Left lung (tissue), 10 donors: ENCODE results near the gene PAM16. TPM values are rescaled to one million over a fixed set of nuclear protein-coding genes. Genes with fewer than 3 reads are reported as not detected.

Experiments used
- ATAC-seq: fragments of 200-7000 bp; cut with Tn5 transposase; one replicate; pipeline ENCODE4 v1.9.1; 2020; ENCODE audit warnings: moderate library complexity
- DNase-seq, 4 donors: peaks; one replicate each; pipeline ENCODE4 v3.0.0-alpha.2; 2013 to 2020
- H3K27ac ChIP-seq, 2 donors: fragments of 200-600 bp; sonication (generic) in 1 of 2; one replicate each; pipeline versions ENCODE4 v1.5.0 to v1.8.0; 2020 to 2021
- H3K27me3 ChIP-seq, 2 donors: fragments of 200-600 bp; sonication (generic) in 1 of 2; one replicate each; pipeline versions ENCODE4 v1.5.0 to v1.8.0; 2020 to 2021
- H3K36me3 ChIP-seq, 2 donors: fragments of 200-600 bp; sonication (generic) in 1 of 2; one replicate each; pipeline versions ENCODE4 v1.5.0 to v1.8.0; 2020 to 2021
- H3K4me1 ChIP-seq, 2 donors: fragments of 200-600 bp; one replicate each; pipeline ENCODE4 v1.8.0; 2021
- H3K4me3 ChIP-seq, 2 donors: fragments of 200-600 bp; sonication (generic) in 1 of 2; one replicate each; pipeline versions ENCODE4 v1.5.0 to v1.8.0; 2020 to 2021; ENCODE audit warnings: mild to moderate bottlenecking in 1 of 2
- H3K9me3 ChIP-seq, 2 donors: fragments of 200-600 bp; sonication (generic) in 1 of 2; one replicate each; pipeline versions ENCODE4 v1.5.0 to v1.8.0; 2020 to 2021
- CTCF ChIP-seq, 2 donors: fragments of 200-600 bp; sonication (generic) in 1 of 2; IDR thresholded peaks; one replicate each; pipeline versions ENCODE4 v1.5.0 to v1.8.0; 2021; ENCODE audit warnings: antibody characterized with exemption in 2 of 2
- intact Hi-C, 2 donors: fragments of 100-400 bp; cut with DNase I; formaldehyde crosslinking; loops; one replicate each; pipeline versions ENCODE4 v1.11.2 to v1.14.2; 2022
- polyA plus RNA-seq, 6 donors: library from polyadenylated mRNA; unstranded; fragments of 120-200 nt; gene quantifications; one replicate each; pipeline ENCODE4 v1.2.1, GENCODE V29; 2013; ENCODE audit not compliant: insufficient read length in 6 of 6
- total RNA-seq, 2 donors: library from RNA; stranded (reverse); fragmentation: NEBNext Ultra II Directional; extraction: Animal tissue kit (Norgen Biotek cat#: 25700); gene quantifications; one replicate each; pipeline ENCODE4 v1.2.1, GENCODE V29; 2021
- donor health status: DM: no; HTN: yes; CAD: no.
- donor health status: DM: no; HTN: no; CAD: no.

Gene PAM16
- total and polyA plus RNA-seq, 8 donors: 19.1 to 44.6 (median 29.8) TPM

- intact Hi-C loops: no loop called here
- TF ChIP-seq CTCF (IDR thresholded peaks at IDR 0.05): no peak
- H3K9me3 ChIP-seq: no peaks in the 10 kb centered on the region
- DNase-seq: no peak
- H3K27me3 ChIP-seq: no peaks in the 10 kb centered on the region
- peaks cover 0 to 69% of the 10 kb centered on the region in 2 donors for H3K36me3 ChIP-seq
- no peak for ATAC-seq
- peaks cover 28 to 51% of the 10 kb centered on the region in 2 donors for H3K4me1 ChIP-seq
- no peak overlapping the region for H3K27ac ChIP-seq
- H3K4me3 ChIP-seq: no peak overlapping the region
Observed at GRCh38 chr16:4378999-4379690, 28.0 kb upstream of the PAM16 start.

- intact Hi-C loops: no loop called here
- peaks cover 33 to 60% of the 10 kb centered on the region in 2 donors for H3K4me1 ChIP-seq
- no peaks in the 10 kb centered on the region for H3K9me3 ChIP-seq
- ATAC-seq (no peak), DNase-seq (no peak)
- H3K27me3 ChIP-seq: no peaks in the 10 kb centered on the region
- H3K27ac ChIP-seq: peak overlapping the region in 1 of 2 donors; percentile 73
- no peak for TF ChIP-seq CTCF (IDR thresholded peaks at IDR 0.05)
- peaks cover 0 to 59% of the 10 kb centered on the region in 2 donors for H3K36me3 ChIP-seq
- H3K4me3 ChIP-seq: no peak overlapping the region
Observed at GRCh38 chr16:4378161-4378666, 27.1 kb upstream of the PAM16 start.

GRCh38 chr16:4377573-4378154 is 26.5 kb upstream of the PAM16 start:
- TF ChIP-seq CTCF (IDR thresholded peaks at IDR 0.05): no peak
- Histone ChIP-seq H3K4me1 (peaks cover 38 to 65% of the 10 kb centered on the region in 2 donors), H3K9me3 (no peaks in the 10 kb centered on the region), H3K27me3 (no peaks in the 10 kb centered on the region), H3K36me3 (peaks cover 0 to 54% of the 10 kb centered on the region in 2 donors), H3K27ac (peak overlapping the region in 1 of 2 donors; percentile 73), H3K4me3 (no peak overlapping the region)
- DNase-seq: no peak
- no peak for ATAC-seq
- intact Hi-C loops: no loop called here

- no peak overlapping the region for H3K4me3 ChIP-seq
- H3K27me3 ChIP-seq: no peaks in the 10 kb centered on the region
- H3K27ac ChIP-seq: peak overlapping the region; percentile 73 to 90
- peaks cover 0 to 48% of the 10 kb centered on the region in 2 donors for H3K36me3 ChIP-seq
- intact Hi-C loops: no loop called here
- H3K9me3 ChIP-seq: no peaks in the 10 kb centered on the region
- ATAC-seq (no peak), DNase-seq (no peak)
- peaks cover 43 to 72% of the 10 kb centered on the region in 2 donors for H3K4me1 ChIP-seq
- TF ChIP-seq CTCF (IDR thresholded peaks at IDR 0.05): no peak
Observed at GRCh38 chr16:4376893-4377572, 25.9 kb upstream of the PAM16 start.
